ENCODE measurements around the gene GPRASP1.

DNA sequence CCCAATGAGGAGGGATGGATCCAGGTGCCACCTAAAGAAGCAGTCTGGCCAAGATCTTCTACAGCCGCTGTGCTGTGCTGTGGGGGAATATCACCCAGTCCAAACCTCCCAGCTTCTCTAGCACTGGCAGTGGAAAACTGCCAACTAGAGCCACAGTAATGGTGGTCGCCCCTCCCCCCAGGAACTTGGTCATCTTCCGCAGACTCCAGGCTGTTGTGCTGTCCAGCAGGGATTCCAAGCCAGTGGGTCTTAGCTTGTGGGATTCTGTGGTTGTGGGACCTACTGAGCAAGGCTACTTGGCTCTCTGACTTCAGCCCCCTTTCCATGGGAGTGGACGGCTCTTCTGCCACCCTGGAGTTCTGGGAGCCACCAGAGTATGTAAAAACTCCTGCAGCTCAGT is 18.2 kb downstream of the GPRASP1 start:
- TF ChIP-seq CTCF (IDR thresholded peaks at IDR 0.05): no peak
- no peak for TF ChIP-seq POLR2A (IDR thresholded peaks at IDR 0.05)

Measured in prostate gland (tissue), 2 donors.